Ishikawa (cell line): ENCODE measurements around the gene SRSF4.

ENCODE experiments used
- CEBPB ChIP-seq: IDR thresholded peaks from 2 replicates; pipeline ENCODE4 v1.6.1; 2012
- CREB1 ChIP-seq: IDR thresholded peaks from 2 replicates; pipeline ENCODE4 v1.6.1; 2012; ENCODE audit warnings: low read depth
- EGR1 ChIP-seq: IDR thresholded peaks from 2 replicates; pipeline ENCODE4 v1.6.1; 2012
- EP300 ChIP-seq: IDR thresholded peaks from 2 replicates; pipeline ENCODE4 v1.6.1; 2012; ENCODE audit warnings: borderline replicate concordance
- FOXM1 ChIP-seq: IDR thresholded peaks from 2 replicates; pipeline ENCODE4 v1.6.1; 2012; ENCODE audit warnings: low read depth, borderline replicate concordance
- NFIC ChIP-seq: IDR thresholded peaks from 2 replicates; pipeline ENCODE4 v1.6.1; 2012
- RAD21 ChIP-seq: IDR thresholded peaks from 2 replicates; pipeline ENCODE4 v1.6.1; 2012; ENCODE audit warnings: low read depth
- TAF1 ChIP-seq: IDR thresholded peaks from 2 replicates; pipeline ENCODE4 v1.6.1; 2012; ENCODE audit warnings: low read depth, mild to moderate bottlenecking
- TCF12 ChIP-seq: IDR thresholded peaks from 2 replicates; pipeline ENCODE4 v1.6.1; 2012; ENCODE audit warnings: low read depth
- TEAD4 ChIP-seq: IDR thresholded peaks from 2 replicates; pipeline ENCODE4 v1.6.1; 2012
- USF1 ChIP-seq: IDR thresholded peaks from 2 replicates; pipeline ENCODE4 v1.6.1; 2012
- YY1 ChIP-seq: IDR thresholded peaks from 2 replicates; pipeline ENCODE4 v1.6.1; 2012; ENCODE audit warnings: low read depth
- ZBTB7A ChIP-seq: IDR thresholded peaks from 2 replicates; pipeline ENCODE4 v1.6.1; 2012; ENCODE audit warnings: low read depth
- TF ChIP-seq, protein P1 (sequence below): IDR thresholded peaks from 2 replicates; pipeline ENCODE4 v1.6.1; 2012
- TF ChIP-seq, protein P2 (sequence below): IDR thresholded peaks from 2 replicates; pipeline ENCODE4 v1.6.1; 2012; ENCODE audit warnings: low read depth, mild to moderate bottlenecking

Gene SRSF4

GRCh38 chr1:29134695-29135028, 47.0 kb downstream of the SRSF4 start:
- no peak for TF ChIP-seq ZBTB7A
- TF ChIP-seq TCF12: no peak
- TF ChIP-seq TAF1: no peak
- TF ChIP-seq CEBPB: no peak
- TF ChIP-seq, protein P1, sequence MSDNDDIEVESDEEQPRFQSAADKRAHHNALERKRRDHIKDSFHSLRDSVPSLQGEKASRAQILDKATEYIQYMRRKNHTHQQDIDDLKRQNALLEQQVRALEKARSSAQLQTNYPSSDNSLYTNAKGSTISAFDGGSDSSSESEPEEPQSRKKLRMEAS: no peak
- TF ChIP-seq, protein P2, sequence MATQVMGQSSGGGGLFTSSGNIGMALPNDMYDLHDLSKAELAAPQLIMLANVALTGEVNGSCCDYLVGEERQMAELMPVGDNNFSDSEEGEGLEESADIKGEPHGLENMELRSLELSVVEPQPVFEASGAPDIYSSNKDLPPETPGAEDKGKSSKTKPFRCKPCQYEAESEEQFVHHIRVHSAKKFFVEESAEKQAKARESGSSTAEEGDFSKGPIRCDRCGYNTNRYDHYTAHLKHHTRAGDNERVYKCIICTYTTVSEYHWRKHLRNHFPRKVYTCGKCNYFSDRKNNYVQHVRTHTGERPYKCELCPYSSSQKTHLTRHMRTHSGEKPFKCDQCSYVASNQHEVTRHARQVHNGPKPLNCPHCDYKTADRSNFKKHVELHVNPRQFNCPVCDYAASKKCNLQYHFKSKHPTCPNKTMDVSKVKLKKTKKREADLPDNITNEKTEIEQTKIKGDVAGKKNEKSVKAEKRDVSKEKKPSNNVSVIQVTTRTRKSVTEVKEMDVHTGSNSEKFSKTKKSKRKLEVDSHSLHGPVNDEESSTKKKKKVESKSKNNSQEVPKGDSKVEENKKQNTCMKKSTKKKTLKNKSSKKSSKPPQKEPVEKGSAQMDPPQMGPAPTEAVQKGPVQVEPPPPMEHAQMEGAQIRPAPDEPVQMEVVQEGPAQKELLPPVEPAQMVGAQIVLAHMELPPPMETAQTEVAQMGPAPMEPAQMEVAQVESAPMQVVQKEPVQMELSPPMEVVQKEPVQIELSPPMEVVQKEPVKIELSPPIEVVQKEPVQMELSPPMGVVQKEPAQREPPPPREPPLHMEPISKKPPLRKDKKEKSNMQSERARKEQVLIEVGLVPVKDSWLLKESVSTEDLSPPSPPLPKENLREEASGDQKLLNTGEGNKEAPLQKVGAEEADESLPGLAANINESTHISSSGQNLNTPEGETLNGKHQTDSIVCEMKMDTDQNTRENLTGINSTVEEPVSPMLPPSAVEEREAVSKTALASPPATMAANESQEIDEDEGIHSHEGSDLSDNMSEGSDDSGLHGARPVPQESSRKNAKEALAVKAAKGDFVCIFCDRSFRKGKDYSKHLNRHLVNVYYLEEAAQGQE: no peak
- no peak for TF ChIP-seq YY1
- no peak for TF ChIP-seq NFIC
- TF ChIP-seq TEAD4: no peak
- TF ChIP-seq RAD21: no peak
- no peak for TF ChIP-seq CREB1
- TF ChIP-seq USF1: no peak
- no peak for TF ChIP-seq EGR1
- TF ChIP-seq EP300: no peak

DNA sequence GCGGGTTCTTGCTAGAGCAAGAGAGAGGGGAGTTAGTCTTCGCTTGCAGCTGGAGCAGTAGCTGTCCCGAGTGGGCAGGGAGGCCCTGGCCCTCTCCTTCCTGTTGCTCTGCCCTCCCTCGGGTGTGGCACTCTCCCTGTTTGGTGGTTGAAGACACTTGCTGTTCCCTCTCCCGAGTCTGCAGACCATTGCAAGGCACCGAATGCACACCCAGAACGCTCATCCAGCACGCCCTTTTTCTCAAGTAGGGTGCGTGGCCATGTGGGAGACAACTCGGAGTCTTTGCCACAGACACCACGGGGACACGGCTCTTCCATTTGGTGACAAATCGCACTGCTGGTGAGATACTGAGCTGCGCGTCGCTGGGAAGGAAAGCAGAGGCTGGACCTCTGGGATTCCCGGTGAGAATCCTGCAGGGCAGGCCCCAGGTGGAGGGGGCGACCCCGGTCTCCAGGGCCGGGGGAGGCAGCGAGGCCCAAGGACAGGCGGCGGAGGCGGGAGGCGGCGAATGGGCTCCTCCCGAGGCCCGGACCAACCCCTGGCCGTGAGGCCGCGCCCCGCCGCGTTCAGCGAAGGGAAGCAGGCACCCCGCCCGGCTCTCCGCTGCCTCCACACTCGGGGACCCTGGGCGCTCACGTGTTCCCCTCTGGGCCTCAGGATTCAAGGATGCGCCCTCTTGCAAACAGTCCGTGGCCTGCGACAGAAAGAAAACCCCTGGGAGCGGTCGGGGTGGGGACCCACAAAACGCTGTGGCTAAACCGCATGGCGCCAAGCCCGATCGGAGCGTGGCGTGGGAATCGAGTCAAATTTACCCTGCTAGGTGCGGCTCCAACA, 47.6 kb downstream of the SRSF4 start:
- TF ChIP-seq, protein P1: no peak
- peak; percentile 4; the same call in 1 of the 2 replicates for TF ChIP-seq USF1

GRCh38 chr1:29129916-29130315, 51.8 kb downstream of the SRSF4 start:
- no peak for TF ChIP-seq ZBTB7A
- no peak for TF ChIP-seq EP300
- TF ChIP-seq USF1: no peak
- no peak for TF ChIP-seq CEBPB
- TF ChIP-seq, protein P2: no peak
- TF ChIP-seq TAF1: no peak
- TF ChIP-seq TCF12: no peak
- no peak for TF ChIP-seq EGR1
- no peak for TF ChIP-seq NFIC
- TF ChIP-seq YY1: no peak
- TF ChIP-seq TEAD4: no peak

- no peak for TF ChIP-seq ZBTB7A
- TF ChIP-seq CEBPB: no peak
- TF ChIP-seq, protein P1: no peak
- TF ChIP-seq YY1: no peak
- no peak for TF ChIP-seq USF1
- TF ChIP-seq TEAD4: no peak
- no peak for TF ChIP-seq FOXM1
- no peak for TF ChIP-seq NFIC
- TF ChIP-seq TAF1: no peak
- TF ChIP-seq CREB1: no peak
- TF ChIP-seq EGR1: no peak
- no peak for TF ChIP-seq EP300
These were observed 53.0 kb downstream of the SRSF4 start for GRCh38 chr1:29128739-29129138.

DNA sequence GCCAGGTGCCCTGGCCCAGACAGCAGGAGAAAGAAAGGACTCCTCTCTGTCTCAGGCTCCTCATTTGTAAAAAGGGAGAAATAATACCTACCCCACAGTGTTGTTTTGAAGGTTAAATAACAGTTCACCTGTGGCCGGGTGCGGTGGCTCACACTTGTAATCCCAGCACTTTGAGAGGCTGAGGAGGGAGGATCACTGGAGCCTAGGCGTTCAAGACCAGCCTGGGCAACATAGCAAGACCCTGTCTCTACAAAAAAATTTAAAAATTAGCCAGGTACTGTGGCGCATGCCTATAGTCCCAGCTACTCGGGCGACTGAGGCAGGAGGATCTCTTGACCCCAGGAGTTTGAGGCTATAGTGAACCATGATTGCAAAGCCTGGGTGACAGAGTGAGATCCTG, 55.5 kb downstream of the SRSF4 start:
- TF ChIP-seq FOXM1 (no peak), YY1 (no peak), CREB1 (no peak), USF1 (no peak), EP300 (no peak), TAF1 (no peak), CEBPB (no peak)
- TF ChIP-seq, protein P2: no peak
- TF ChIP-seq, protein P1: no peak
